ENCODE data around the gene MMP1.

GRCh38 chr11:102762361-102762767, 35.6 kb downstream of the MMP1 start:
- TF ChIP-seq, protein P1, sequence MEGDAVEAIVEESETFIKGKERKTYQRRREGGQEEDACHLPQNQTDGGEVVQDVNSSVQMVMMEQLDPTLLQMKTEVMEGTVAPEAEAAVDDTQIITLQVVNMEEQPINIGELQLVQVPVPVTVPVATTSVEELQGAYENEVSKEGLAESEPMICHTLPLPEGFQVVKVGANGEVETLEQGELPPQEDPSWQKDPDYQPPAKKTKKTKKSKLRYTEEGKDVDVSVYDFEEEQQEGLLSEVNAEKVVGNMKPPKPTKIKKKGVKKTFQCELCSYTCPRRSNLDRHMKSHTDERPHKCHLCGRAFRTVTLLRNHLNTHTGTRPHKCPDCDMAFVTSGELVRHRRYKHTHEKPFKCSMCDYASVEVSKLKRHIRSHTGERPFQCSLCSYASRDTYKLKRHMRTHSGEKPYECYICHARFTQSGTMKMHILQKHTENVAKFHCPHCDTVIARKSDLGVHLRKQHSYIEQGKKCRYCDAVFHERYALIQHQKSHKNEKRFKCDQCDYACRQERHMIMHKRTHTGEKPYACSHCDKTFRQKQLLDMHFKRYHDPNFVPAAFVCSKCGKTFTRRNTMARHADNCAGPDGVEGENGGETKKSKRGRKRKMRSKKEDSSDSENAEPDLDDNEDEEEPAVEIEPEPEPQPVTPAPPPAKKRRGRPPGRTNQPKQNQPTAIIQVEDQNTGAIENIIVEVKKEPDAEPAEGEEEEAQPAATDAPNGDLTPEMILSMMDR (IDR thresholded peaks at IDR 0.05): no peak
- TF ChIP-seq POLR2A (IDR thresholded peaks at IDR 0.05): no peak

Measured in esophagus squamous epithelium (tissue), 4 donors.